Memory B cell (primary cell): ENCODE data around the gene TSPAN10.

Source experiments
- ATAC-seq: fragments of 150-1000 bp; cut with Tn5 transposase; 2 replicates; pipeline ENCODE4 v1.10.0; 2021; ENCODE audit warnings: low read depth, mild to moderate bottlenecking, moderate library complexity
- DNase-seq, 2 donors: peaks; one replicate each; pipeline ENCODE4 v3.0.0; 2022; ENCODE audit warnings: low spot score in 2 of 2
- H3K27ac Mint-ChIP-seq: one replicate; pipeline ENCODE4 v1.8.0; 2022; ENCODE audit warnings: mild to moderate bottlenecking, moderate library complexity, mixed read lengths
- H3K27me3 Mint-ChIP-seq: one replicate; pipeline ENCODE4 v1.8.0; 2022; ENCODE audit warnings: mixed read lengths
- H3K36me3 Mint-ChIP-seq: one replicate; pipeline ENCODE4 v1.8.0; 2022; ENCODE audit warnings: mild to moderate bottlenecking, mixed read lengths
- H3K4me1 Mint-ChIP-seq: one replicate; pipeline ENCODE4 v1.8.0; 2022; ENCODE audit warnings: mixed read lengths
- H3K4me3 Mint-ChIP-seq: one replicate; pipeline ENCODE4 v1.8.0; 2022; ENCODE audit warnings: mild to moderate bottlenecking, moderate library complexity, mixed read lengths
- H3K9me3 Mint-ChIP-seq: one replicate; pipeline ENCODE4 v1.8.0; 2022; ENCODE audit warnings: mixed read lengths

TSPAN10 gene

GRCh38 chr17:81693509-81694210, 56.7 kb downstream of the TSPAN10 start:
- no peaks in the 10 kb centered on the region for H3K27me3 Mint-ChIP-seq
- ATAC-seq (no peak), DNase-seq (no peak)
- no peak overlapping the region for H3K4me3 Mint-ChIP-seq
- peaks cover 22% of the 10 kb centered on the region for H3K36me3 Mint-ChIP-seq
- H3K4me1 Mint-ChIP-seq: peaks cover 4% of the 10 kb centered on the region
- H3K9me3 Mint-ChIP-seq: no peaks in the 10 kb centered on the region
- no peak overlapping the region for H3K27ac Mint-ChIP-seq

GRCh38 chr17:81694810-81695209, 57.8 kb downstream of the TSPAN10 start:
- Mint-ChIP-seq H3K9me3 (no peaks in the 10 kb centered on the region), H3K27me3 (no peaks in the 10 kb centered on the region), H3K4me3 (no peak overlapping the region), H3K27ac (no peak overlapping the region), H3K4me1 (no peaks in the 10 kb centered on the region), H3K36me3 (peaks cover 19% of the 10 kb centered on the region)
- ATAC-seq (no peak), DNase-seq (no peak)

GRCh38 chr17:81695211-81695610, 58.2 kb downstream of the TSPAN10 start:
- H3K27me3 Mint-ChIP-seq: no peaks in the 10 kb centered on the region
- no peak overlapping the region for H3K4me3 Mint-ChIP-seq
- H3K36me3 Mint-ChIP-seq: peaks cover 16% of the 10 kb centered on the region
- H3K4me1 Mint-ChIP-seq: no peaks in the 10 kb centered on the region
- DNase-seq: no peak
- ATAC-seq: no peak
- no peaks in the 10 kb centered on the region for H3K9me3 Mint-ChIP-seq
- no peak overlapping the region for H3K27ac Mint-ChIP-seq

GRCh38 chr17:81695801-81696200, 58.8 kb downstream of the TSPAN10 start:
- H3K4me3 Mint-ChIP-seq: no peak overlapping the region
- ATAC-seq (no peak), DNase-seq (no peak)
- no peaks in the 10 kb centered on the region for H3K9me3 Mint-ChIP-seq
- peaks cover 15% of the 10 kb centered on the region for H3K36me3 Mint-ChIP-seq
- peaks cover under 1% of the 10 kb centered on the region for H3K4me1 Mint-ChIP-seq
- H3K27me3 Mint-ChIP-seq: no peaks in the 10 kb centered on the region
- no peak overlapping the region for H3K27ac Mint-ChIP-seq

GRCh38 chr17:81696218-81696941, 59.4 kb downstream of the TSPAN10 start:
- Mint-ChIP-seq H3K9me3 (no peaks in the 10 kb centered on the region), H3K36me3 (peaks cover 17% of the 10 kb centered on the region), H3K4me3 (no peak overlapping the region), H3K4me1 (peaks cover 3% of the 10 kb centered on the region), H3K27me3 (no peaks in the 10 kb centered on the region), H3K27ac (no peak overlapping the region)
- DNase-seq (no peak), ATAC-seq (no peak)

- H3K36me3 Mint-ChIP-seq: peaks cover 18% of the 10 kb centered on the region
- H3K27ac Mint-ChIP-seq: no peak overlapping the region
These were observed 60.5 kb downstream of the TSPAN10 start for GRCh38 chr17:81697261-81698044.

More at GRCh38 chr17:81697261-81698044, 60.5 kb downstream of the TSPAN10 start:
- H3K27me3 Mint-ChIP-seq: no peaks in the 10 kb centered on the region
- ATAC-seq: no peak
- H3K4me3 Mint-ChIP-seq: no peak overlapping the region
- no peaks in the 10 kb centered on the region for H3K9me3 Mint-ChIP-seq
- H3K4me1 Mint-ChIP-seq: peaks cover 6% of the 10 kb centered on the region
- no peak for DNase-seq
